Eye (tissue), 1 donor: Measurements from ENCODE around the gene PILRA.
A peak's percentile ranks its signal among the peaks of the same experiment; 100 is the strongest.
"Not testable (repeated sequence)": the region's sequence is repeated elsewhere in the genome, so short reads cannot be mapped to it uniquely, and the experiment has no call there.

ENCODE experiments used
- DNase-seq: peaks from one replicate; pipeline ENCODE4 v3.0.0-alpha.2; 2015

PILRA gene

DNA sequence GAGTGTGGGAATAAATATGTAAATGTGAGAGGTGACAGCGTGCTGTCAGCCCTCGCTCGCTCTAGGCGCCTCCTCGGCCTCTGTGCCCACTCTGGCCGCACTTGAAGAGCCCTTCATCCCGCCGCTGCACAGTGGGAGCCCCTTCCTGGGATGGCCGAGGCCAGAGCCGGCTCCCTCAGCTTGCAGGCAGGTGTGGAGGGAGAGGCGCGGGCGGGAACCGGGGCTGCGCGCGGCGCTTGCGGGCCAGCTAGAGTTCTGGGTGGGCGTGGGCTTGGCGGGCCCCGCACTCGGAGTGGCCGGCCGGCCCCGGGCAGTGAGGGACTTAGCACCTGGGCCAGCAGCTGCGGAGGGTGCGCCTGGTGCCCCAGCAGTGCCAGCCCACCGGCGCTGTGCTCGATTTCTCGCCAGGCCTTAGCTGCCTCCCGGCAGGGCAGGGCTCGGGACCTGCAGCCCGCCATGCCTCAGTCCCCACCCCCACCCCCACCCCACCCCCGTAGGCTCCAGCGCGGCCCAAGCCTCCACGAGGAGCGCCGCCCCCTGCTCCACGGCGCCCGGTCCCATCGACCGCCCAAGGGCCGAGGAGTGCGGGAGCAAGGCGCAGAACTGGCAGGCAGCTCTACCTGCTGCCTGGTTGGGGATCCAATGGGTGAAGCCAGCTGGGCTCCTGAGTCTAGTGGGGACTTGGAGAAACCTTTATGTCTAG lies 8.4 kb downstream of the PILRA start:
- not testable (repeated sequence) for DNase-seq

DNA sequence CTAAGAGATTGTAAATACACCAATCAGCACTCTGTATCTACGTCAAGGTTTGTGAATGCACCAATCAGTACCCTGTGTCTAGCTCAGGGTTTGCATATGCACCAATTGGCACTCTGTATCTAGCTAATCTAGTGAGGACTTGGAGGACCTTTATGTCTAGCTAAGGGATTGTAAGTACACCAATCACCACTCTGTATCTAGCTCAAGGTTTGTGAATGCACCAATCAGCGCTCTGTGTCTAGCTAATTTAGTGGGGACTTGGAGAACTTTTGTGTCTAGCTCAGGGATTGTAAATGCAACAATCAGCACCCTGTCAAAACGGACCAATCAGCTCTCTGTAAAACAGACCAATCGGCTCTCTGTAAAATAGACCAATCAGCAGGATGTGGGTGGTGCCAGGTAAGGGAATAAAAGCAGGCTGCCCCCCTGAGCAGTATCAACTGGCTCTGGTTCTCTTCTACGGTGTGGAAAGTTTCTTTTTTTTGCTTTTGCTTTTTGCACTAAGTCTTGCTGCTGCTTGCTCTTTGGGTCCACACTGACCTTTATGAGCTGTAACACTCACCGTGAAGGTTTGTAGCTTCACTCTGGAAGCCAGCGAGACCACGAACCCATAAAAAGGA lies 9.1 kb downstream of the PILRA start:
- DNase-seq: not testable (repeated sequence)

DNA sequence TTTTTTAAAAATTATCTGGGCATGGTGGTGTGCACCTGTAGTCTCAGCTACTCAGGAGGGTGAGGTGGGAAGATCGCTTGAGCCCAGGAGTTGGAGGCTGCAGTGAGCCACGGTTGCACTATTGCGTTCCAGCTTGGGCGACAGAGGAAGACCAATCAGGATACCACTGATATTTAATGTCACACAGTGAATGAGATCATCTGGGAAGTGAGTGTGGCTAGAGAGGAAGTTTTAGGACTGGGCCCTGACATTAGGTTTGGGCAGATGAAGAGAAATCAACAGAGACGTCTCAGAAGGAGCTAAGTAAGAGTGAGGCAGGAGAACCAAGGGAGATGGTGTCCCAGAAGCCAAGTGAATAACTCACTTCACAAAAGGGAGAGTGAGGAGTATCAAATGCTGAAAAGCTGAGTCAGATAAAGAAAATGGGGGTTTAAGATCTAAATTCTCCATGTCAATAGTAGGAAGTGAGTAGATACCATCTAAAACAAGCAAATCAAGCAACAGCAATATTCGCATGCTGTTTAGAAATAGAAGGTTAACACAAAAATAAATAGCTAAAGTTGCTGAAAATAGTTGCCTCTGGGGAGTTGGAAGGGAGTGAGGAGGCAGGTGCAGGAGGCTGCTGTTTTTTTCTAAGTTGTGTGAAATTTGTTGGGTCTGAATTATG lies 11.5 kb downstream of the PILRA start:
- no peak for DNase-seq

DNA sequence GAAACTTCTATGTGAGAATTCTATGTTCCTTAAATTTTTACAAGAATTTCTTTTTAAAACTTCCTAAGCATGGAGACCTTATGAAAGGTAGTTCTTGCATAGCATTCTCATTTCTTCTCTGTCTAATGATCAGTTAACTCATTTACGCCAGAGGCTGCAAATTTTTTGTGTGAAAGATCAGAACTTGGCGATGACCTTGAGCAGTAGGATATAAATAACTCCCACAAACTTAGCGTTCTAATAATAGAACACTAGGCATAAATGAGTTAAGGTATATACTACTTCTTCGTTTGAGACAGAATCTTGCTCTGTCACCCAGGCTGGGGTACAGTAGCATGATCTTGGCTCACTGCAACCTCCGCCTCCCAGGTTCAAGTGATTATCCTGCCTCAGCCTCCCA lies 13.7 kb downstream of the PILRA start:
- no peak for DNase-seq

DNA sequence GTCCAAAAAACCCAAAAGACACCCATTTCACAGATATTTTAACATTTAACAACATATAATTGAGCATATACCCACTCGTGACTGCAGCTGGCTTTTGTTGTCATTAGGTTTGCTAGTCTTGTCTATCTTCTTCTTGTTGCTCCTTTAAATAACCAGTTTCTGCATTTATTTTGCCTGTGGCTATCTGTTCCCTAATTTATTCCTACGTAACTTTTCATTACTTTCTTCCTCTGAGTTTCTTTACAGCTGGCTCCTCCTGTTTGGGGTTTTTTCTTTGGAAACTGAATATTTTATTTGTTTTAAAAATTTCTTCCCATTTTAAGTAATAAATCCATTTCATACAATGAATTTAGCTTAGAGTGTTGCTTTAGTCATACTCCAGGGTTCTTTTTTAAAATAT lies 14.4 kb downstream of the PILRA start:
- no peak for DNase-seq

DNA sequence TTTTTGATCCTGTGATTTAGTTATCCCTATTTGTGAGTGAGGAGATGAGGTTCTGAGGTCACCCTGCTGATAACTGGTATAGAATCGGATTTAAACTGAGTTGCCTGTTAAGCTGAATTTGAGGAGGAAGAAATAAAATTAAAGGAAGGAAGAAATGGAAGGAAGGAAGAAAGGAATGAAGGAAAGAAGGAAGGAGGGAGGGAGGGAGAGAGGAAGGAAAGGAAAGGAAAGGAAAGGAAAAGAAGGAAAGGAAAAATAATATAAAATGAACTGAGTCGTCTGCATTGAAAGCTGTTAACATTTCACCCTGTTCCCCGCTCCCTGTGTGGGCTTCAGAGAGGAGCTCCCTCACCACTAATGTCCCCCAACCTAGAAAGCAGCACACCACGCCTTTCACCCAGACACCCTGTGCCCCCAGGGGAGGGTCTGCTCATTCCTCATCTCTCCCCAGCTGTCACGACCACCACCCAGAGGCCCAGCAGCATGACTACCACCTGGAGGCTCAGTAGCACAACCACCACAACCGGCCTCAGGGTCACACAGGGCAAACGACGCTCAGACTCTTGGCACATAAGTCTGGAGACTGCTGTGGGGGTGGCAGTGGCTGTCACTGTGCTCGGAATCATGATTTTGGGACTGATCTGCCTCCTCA lies 16.3 kb downstream of the PILRA start:
- DNase-seq: no peak

DNA sequence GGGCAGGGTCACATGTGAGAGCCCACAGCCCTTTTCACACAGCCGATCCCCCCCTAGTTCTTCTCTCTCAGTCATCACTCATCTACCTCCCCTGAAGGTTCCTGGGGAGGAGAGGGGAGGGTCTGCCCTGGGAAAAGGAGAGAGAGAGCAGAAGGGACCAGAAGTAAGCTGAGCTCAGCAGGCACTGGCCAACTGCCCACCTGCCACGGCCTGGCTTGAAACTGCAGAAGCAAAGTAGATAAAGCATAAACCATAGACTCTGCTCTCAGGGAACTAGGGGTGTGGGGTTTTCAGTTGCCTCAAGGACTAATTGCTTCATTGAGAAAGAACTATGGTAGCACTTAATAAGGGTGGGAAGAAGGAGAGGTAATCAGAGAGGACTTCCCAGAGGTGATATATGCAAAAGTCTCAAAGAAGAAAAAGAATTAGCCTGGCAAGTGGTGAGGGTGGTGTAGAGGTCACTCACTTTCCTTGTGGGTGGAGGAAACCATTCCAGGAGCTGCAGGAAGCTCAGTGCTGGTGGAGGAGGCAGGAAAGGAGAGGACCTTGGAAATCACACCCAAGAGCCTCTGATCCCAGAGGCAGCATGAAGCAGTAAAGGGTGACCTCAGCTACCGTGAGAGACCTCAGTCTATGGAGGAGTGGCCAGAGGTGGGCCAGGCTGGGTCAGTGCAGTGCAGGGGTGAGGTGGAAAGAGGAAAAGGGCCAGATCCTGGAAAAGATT lies 17.2 kb downstream of the PILRA start:
- no peak for DNase-seq

DNA sequence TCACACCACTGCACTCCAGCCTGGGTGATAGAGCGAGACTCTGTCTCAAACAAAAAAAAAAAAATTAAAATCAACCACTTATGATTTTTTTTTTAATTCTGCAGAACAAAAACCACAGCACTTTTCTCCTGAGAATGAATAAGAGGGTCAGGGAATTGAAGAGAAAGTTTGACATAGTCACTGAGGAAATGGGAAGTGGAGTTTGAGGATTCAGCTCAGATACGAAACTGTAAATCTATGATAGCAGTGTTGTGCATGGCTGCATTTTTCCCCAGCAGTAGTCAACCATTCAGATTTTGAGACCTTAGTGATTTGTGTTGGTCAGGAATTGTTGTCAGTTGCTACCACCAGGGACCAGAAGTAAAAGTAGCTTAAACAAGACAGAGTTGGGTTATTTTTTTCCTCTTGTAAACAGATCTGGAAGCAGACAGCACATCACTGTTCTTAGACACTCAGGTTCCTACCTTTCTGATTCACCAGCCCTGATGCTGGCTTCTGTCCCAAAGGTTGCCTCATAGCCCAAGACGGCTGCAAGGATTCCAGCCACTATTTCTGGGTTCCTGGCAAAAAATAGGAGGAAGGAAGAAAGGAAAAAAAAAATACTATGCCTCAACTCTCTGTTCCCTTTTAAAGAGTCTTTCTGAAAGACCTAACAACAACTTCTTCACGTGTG lies 20.1 kb downstream of the PILRA start:
- no peak for DNase-seq

DNA sequence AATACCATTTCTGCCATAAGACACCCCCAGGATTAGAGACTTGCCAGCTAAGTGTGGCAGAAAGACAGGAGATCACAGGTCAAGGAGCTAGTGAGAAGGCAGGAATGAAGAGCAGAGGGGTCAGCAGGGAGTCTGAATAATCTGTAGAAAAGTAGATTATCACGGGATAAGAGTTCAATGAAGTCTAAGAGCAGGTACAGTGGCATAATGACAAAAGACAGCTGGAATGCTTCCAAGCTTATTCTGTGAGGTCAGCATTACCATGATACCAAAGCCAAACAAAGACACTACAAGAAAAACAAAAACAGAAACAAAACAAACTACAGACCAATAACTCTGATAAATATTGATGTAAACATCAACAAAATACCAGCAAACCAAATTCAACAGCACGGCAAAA lies 20.8 kb downstream of the PILRA start:
- DNase-seq: no peak

DNA sequence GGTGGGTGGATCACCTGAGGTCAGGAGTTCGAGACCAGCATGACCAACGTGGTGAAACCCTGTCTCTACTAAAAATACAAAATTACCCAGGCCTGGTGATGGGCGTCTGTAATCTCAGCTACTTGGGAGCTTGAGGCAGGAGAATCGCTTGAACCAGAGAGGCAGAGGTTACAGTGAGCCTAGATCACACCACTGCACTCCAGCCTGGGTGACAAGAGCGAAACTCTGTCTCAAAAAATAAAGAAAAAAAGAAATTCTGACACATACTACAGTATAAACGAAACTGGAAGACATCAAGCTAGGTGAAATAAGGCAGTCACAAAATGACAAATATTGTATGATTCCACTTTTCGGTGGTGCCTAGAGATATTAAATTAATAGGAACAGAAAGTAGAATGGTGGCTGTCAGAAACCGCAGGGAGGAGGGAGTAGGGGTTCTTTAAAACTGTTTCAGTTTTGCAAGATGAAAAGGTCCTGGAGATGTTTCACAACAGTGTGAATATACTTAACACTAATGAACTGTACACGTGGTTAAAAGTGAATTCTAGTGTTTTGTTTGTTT lies 23.2 kb downstream of the PILRA start:
- no peak for DNase-seq

DNA sequence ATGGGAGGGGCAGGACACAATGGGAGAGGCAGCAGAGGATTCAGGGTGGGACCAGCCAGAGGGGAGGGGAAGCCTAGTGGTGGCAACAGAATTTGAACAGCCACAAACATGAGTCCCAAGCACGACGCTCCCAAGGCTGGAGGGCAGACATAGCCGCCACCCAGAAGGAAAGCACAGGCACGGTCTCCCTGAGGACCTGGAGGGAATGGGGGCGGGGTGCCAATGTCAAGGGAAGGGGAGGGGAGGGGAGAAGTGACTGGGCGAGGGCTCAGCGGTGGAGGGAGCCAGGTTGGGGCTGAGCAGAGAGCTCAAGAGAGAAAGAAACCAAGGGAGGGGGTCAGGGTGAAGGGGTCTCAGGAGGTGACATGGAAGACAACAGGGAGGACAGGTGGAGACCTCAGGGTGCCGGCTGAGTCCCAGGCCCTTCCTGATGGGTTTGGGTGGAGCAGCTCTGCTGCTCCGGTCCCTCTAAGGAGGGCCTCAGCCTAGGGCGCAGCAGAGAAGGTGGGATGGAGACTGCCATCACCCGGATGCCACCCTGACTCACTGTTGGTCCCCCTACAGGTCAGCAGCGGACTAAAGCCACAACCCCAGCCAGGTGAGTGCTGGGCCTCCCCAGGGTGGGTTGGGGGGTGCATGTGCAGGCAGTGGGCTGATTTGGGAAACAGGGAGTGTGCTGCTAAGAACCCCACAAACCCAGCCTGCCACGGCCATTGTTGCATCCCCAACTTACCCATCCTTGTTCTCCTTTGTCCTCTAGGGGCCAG lies 24.2 kb downstream of the PILRA start:
- no peak for DNase-seq

DNA sequence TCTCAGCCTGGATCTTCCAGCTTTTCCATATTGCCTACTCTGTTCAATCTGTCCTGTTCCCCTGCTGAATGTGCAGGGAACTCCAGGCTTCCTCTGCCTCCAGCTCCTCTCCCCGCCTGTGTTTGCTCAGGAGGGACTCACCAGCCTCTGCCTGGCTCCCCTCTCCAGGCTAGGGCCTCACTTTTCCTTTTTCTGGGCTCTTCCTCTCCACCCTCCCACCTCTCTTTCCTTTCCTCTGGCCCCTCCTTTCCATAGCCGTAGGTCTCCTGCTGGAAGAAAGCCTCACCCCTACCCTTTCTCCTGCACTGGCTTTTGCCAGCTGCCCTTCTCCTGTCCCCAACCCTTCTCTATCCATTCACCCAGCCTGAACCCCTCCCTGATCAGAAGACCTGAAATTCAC lies 25.0 kb downstream of the PILRA start:
- DNase-seq: no peak

DNA sequence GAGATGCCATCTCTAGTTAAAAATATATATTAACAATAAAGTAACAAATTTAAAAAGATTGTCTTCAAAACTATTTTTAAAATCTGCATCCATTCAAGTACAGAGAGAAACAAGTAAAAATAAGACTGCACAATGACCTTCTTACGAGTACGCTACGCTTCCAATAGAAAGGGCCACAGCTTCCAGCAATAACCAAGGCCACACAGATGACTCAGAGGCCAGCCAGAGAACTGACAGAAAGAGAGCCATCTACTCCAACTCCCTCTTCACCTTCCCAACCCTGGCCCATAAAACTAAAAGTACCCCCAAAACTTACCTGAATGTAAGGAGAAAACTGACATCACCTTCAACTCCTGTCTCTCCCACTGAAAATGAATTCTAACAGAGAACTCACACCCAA lies 26.8 kb downstream of the PILRA start:
- no peak for DNase-seq

DNA sequence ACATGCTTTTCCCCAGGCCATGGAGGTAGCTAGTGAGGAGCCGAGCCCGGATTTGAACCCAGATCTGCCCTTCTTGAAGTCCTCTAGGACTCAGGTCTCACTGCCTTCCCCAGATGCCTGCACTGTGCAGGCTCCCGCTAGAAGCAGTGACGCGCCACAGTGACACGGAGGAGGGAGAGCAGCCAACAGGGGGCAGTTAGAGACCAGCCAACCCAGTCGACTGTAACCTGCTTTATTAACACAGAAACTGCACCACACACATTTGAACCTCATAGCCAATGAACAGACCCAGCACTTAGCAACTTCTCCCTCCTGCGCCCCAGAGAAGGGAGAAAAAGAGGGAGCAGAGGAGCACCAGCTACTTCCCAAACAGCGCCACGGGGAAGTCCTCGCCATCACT lies 27.4 kb downstream of the PILRA start:
- peak; percentile 28 for DNase-seq

DNA sequence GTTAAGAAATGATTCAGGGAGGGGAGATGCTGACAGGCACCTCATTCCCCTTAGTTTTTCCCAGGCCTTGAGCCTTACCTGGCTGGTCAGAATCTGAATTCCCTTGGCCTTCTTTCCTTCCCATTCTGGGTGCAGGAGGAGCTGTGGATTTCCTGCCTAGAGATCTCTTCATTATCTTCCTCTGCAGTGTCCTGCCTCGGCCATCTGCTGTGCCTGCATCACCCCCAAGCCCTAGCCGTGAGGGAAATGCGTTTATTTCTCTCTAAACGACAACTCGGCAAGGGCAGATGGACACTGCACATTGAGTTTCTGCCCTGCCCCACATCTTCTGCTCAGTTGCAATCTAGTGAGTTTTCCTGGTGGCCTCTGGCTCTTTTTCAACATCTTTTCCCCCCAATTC lies 28.5 kb downstream of the PILRA start:
- DNase-seq: no peak

DNA sequence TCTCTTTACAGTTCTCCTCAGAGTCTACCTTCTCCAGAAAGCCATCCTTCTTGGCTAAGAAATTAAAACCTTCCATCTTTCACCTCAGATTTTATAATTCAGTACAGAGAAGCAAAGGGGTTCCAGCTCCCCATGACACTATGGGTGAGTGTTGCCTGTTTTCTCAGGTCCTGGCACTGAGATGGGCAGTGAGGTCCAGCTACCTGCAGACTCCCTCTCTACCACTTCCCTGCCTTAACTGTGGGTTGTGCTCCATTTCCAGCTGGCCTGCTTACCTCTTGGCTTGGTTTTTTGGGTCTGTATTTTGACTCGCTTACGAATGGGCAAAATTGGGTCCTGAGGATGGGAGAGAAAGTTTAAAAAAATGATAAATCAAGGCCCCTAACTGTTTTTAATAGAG lies 29.0 kb downstream of the PILRA start:
- DNase-seq: no peak

DNA sequence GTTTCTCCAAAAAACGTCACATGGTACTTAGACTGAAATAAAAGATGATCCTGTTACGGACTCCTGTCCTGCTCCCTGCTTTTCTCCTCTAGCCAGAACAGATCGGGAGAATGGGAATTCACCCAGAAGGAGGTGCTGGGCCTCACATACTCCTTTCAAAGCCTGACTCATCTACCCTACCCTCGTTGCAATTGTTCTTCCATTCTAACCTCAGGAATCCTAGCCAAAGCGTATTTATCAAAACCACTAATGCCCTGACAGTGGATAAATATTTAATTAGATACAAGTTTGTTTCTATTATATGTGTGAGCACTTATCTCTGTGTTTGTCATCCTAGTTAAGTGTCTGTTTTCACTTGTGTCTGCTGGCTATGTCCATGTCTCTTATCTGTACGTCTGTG lies 33.5 kb downstream of the PILRA start:
- no peak for DNase-seq

DNA sequence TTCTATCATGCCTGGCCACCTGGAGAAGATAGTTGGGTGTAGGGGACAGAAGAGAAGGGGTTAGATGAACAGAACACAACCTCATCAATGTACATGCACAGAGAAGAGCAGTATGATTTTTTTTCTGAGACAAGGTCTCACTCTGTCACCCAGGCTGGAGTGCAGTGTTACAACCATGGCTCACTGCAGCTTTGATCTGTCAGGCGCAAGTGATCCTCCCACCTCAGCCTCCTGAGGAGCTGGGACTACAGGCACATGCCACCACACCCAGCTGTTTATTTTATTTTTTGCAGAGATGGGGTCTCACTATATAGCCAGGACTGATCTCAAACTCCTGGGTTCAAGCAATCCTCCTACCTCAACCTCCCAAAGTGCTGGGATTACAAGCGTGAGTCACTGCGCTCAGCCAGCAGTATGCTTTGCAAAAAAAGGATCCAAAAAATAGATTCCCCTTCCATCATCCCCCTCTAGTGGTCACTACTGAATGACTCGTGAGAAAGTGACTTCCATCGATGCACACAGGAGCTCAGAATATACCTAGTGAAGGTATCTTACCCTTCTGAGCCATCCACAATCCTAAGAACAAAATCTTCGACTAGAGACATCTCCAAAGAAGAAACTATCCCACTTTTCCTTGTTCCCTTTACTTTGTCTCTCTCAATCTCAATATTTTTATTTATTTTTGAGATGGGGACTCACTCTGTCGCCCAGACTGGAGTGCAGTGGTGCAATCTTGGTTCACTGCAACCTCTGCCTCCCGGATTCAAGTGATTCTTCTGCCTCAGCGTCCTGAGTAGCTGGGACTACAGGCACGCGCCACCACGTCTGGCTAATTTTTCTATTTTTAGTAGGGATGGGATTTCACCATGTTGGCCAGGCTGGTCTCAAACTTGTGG lies 34.2 kb downstream of the PILRA start:
- DNase-seq: peak; percentile 79

DNA sequence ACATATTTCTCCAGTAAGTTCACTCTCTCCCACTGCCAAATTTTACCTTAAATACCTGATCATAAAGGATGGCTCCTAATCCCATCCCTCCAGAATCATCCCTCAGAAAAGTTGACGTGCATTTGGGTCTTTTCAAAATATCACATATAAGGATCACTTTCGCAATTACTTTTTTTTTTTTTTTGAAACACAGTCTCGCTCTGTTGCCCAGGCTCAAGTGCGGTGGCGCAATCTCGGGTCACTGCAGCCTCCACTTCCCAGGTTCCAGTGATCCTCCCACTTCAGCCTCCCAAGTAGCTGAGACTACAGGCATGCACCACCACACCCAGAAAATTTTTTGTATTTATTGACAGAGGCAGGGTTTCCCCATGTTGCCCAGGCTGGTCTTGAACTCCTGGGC lies 37.8 kb downstream of the PILRA start:
- no peak for DNase-seq

DNA sequence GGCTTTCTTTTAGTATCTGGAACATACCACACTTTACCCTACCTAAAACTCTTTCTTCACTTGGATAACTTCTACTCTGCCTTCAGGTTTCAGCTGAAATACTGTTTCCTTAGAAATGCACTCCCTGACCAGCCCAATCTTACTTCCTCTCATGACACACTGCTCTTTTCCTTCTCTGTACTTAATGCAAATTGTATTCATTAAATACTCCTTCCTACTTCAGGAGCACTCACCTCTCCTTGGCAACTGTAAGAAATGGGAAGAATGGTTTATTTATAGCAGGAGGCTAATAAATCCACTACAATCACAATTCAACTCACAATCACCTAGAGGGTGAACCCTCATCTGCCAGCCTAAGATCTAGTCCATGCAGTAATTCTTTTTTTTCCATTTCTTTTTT lies 40.1 kb downstream of the PILRA start:
- DNase-seq: no peak
